ENCODE measurements around the gene PCDHGA1.
"Not testable (repeated sequence)": the region's sequence is repeated elsewhere in the genome, so short reads cannot be mapped to it uniquely, and the experiment has no call there.

Gene PCDHGA1

GRCh38 chr5:141407790-141408505 is 77.6 kb downstream of the PCDHGA1 start, which contains the start of gene PCDHGB6:
TSS of gene PCDHGB6 (plus strand) at chr5:141408021. CDS start at chr5:141408203, 182 bp downstream.
- in situ Hi-C loops (cut with HindIII; ENCODE audit: low sequenced_read_pairs) = not testable (repeated sequence)

- in situ Hi-C loops (cut with HindIII; ENCODE audit: low sequenced_read_pairs) = no loop called here
Measured at GRCh38 chr5:141409598-141410306, 79.4 kb downstream of the PCDHGA1 start.

- in situ Hi-C loops (cut with HindIII; ENCODE audit: low sequenced_read_pairs) = no loop called here
Measured at GRCh38 chr5:141411575-141411974, 81.3 kb downstream of the PCDHGA1 start.

- in situ Hi-C loops (cut with HindIII; ENCODE audit: low sequenced_read_pairs) = no loop called here
Measured at GRCh38 chr5:141412854-141413539, 82.7 kb downstream of the PCDHGA1 start, which contains the start of gene PCDHGA10. TSS of gene PCDHGA10 (plus strand) at chr5:141412987. CDS start at chr5:141413176, 189 bp downstream.

GRCh38 chr5:141413540-141414069 is 83.3 kb downstream of the PCDHGA1 start:
- in situ Hi-C loops (cut with HindIII; ENCODE audit: low sequenced_read_pairs) = no loop called here

GRCh38 chr5:141414548-141415274 is 84.4 kb downstream of the PCDHGA1 start:
- in situ Hi-C loops (cut with HindIII; ENCODE audit: low sequenced_read_pairs) = not testable (repeated sequence)

- in situ Hi-C loops (cut with HindIII; ENCODE audit: low sequenced_read_pairs) = not testable (repeated sequence)
Measured at GRCh38 chr5:141415275-141415618, 84.9 kb downstream of the PCDHGA1 start.

GRCh38 chr5:141417494-141418172 is 87.3 kb downstream of the PCDHGA1 start, which contains the start of gene PCDHGB7:
TSS of gene PCDHGB7 (plus strand) at chr5:141417677. CDS start at chr5:141417860, 183 bp downstream.
- in situ Hi-C loops (cut with HindIII; ENCODE audit: low sequenced_read_pairs) = not testable (repeated sequence)

GRCh38 chr5:141419074-141419880 is 89.0 kb downstream of the PCDHGA1 start:
- in situ Hi-C loops (cut with HindIII; ENCODE audit: low sequenced_read_pairs) = no loop called here

- in situ Hi-C loops (cut with HindIII; ENCODE audit: low sequenced_read_pairs) = no loop called here
Measured at GRCh38 chr5:141420855-141421488, 90.7 kb downstream of the PCDHGA1 start, which contains the start of gene PCDHGA11. TSS of gene PCDHGA11 (plus strand) at chr5:141421051. CDS start at chr5:141421228, 177 bp downstream.

- in situ Hi-C loops (cut with HindIII; ENCODE audit: low sequenced_read_pairs) = no loop called here
Measured at GRCh38 chr5:141421489-141421855, 91.2 kb downstream of the PCDHGA1 start.

- in situ Hi-C loops (cut with HindIII; ENCODE audit: low sequenced_read_pairs) = no loop called here
Measured at GRCh38 chr5:141422742-141423291, 92.5 kb downstream of the PCDHGA1 start.

GRCh38 chr5:141427783-141428426 is 97.6 kb downstream of the PCDHGA1 start:
- in situ Hi-C loops (cut with HindIII; ENCODE audit: low sequenced_read_pairs) = no loop called here

GRCh38 chr5:141430332-141431113 is 100.2 kb downstream of the PCDHGA1 start, which contains the start of gene PCDHGA12:
TSS of gene PCDHGA12 (plus strand) at chr5:141430507. CDS start at chr5:141430760, 253 bp downstream.
- in situ Hi-C loops (cut with HindIII; ENCODE audit: low sequenced_read_pairs) = no loop called here

- in situ Hi-C loops (cut with HindIII; ENCODE audit: low sequenced_read_pairs) = no loop called here
Measured at GRCh38 chr5:141431286-141431685, 101.0 kb downstream of the PCDHGA1 start.

GRCh38 chr5:141432308-141432707 is 102.0 kb downstream of the PCDHGA1 start:
- in situ Hi-C loops (cut with HindIII; ENCODE audit: low sequenced_read_pairs) = not testable (repeated sequence)

- in situ Hi-C loops (cut with HindIII; ENCODE audit: low sequenced_read_pairs) = not testable (repeated sequence)
Measured at GRCh38 chr5:141432726-141433125, 102.4 kb downstream of the PCDHGA1 start.

Data from DLD1 (cell line).